Uterus (tissue), 4 donors: ENCODE data around the gene PHC2. TPM values are rescaled to one million over a fixed set of nuclear protein-coding genes. Genes with fewer than 3 reads are reported as not detected.

Experiments used
- DNase-seq, 2 donors: peaks; one replicate each; pipeline ENCODE4 v3.0.0-alpha.2; 2019 to 2020
- H3K27ac ChIP-seq, 2 donors: fragments of 200-600 bp; sonication (generic); 1 replicate in 1 of 2; 2 replicates in 1 of 2; pipeline ENCODE4 v1.5.1; 2016 to 2018
- H3K27me3 ChIP-seq, 2 donors: fragments of 200-600 bp; sonication (generic); one replicate each; pipeline ENCODE4 v1.5.1; 2018 to 2019; ENCODE audit warnings: control low read depth in 1 of 2
- H3K36me3 ChIP-seq, 2 donors: fragments of 200-600 bp; sonication (generic); one replicate each; pipeline ENCODE4 v1.5.1; 2019; ENCODE audit warnings: control low read depth in 1 of 2
- H3K4me1 ChIP-seq, 2 donors: fragments of 200-600 bp; sonication (generic); one replicate each; pipeline ENCODE4 v1.5.1; 2018 to 2019; ENCODE audit warnings: control low read depth in 1 of 2
- H3K4me3 ChIP-seq, 2 donors: fragments of 200-600 bp; sonication (generic); 1 replicate in 1 of 2; 2 replicates in 1 of 2; pipeline ENCODE4 v1.5.1; 2018 to 2019; ENCODE audit warnings: mild to moderate bottlenecking in 1 of 2
- H3K9me3 ChIP-seq, 2 donors: fragments of 200-600 bp; sonication (generic); one replicate each; pipeline ENCODE4 v1.5.1; 2019; ENCODE audit warnings: control low read depth in 1 of 2
- POLR2A ChIP-seq, 2 donors: fragments of 450-650 bp; IDR thresholded peaks; one replicate each; pipeline ENCODE4 v1.6.1; 2016; ENCODE audit warnings: antibody characterized with exemption in 2 of 2, mild to moderate bottlenecking in 1 of 2, moderate library complexity in 1 of 2
- intact Hi-C: fragments of 100-400 bp; cut with DNase I; formaldehyde crosslinking; loops from one replicate; pipeline ENCODE4 v1.15.1; 2023; ENCODE audit warnings: low total_unique reads
- total RNA-seq, 4 donors: library from RNA; depleted of rRNA in 3 of 4; stranded (reverse); fragments of >200 nt in 3 of 4; gene quantifications; one replicate each; pipeline versions ENCODE4 v1.1.0 to v1.2.4, GENCODE V29; 2014 to 2023
- TF ChIP-seq, protein P1 (sequence below), 4 experiments: fragments of 200-600 bp in 2 of 4; fragments of 450-650 bp in 2 of 4; sonication (generic) in 2 of 4; IDR thresholded peaks; one replicate each; pipeline ENCODE4 v1.5.1; 2016 to 2019; ENCODE audit warnings: antibody characterized with exemption in 4 of 4, mild to moderate bottlenecking in 2 of 4, moderate library complexity in 1 of 4
- donor health status: DM: yes; HTN: yes; CAD: no.

The PHC2 gene
- total RNA-seq, 4 donors from 2014 or later: 51.5 to 203 (median 102) TPM

- no peak overlapping the region for H3K27ac ChIP-seq
Observed at GRCh38 chr1:33454646-33455282, 23.9 kb upstream of the PHC2 start.

GRCh38 chr1:33446590-33446989, 15.7 kb upstream of the PHC2 start:
- intact Hi-C loops: no loop called here
- H3K36me3 ChIP-seq: no peaks in the 10 kb centered on the region
- no peaks in the 10 kb centered on the region for H3K9me3 ChIP-seq
- no peak overlapping the region for H3K27ac ChIP-seq
- no peaks in the 10 kb centered on the region for H3K27me3 ChIP-seq
- TF ChIP-seq, protein P1, sequence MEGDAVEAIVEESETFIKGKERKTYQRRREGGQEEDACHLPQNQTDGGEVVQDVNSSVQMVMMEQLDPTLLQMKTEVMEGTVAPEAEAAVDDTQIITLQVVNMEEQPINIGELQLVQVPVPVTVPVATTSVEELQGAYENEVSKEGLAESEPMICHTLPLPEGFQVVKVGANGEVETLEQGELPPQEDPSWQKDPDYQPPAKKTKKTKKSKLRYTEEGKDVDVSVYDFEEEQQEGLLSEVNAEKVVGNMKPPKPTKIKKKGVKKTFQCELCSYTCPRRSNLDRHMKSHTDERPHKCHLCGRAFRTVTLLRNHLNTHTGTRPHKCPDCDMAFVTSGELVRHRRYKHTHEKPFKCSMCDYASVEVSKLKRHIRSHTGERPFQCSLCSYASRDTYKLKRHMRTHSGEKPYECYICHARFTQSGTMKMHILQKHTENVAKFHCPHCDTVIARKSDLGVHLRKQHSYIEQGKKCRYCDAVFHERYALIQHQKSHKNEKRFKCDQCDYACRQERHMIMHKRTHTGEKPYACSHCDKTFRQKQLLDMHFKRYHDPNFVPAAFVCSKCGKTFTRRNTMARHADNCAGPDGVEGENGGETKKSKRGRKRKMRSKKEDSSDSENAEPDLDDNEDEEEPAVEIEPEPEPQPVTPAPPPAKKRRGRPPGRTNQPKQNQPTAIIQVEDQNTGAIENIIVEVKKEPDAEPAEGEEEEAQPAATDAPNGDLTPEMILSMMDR (IDR thresholded peaks at IDR 0.05): no peak
- TF ChIP-seq POLR2A (IDR thresholded peaks at IDR 0.05): no peak
- peaks cover 0 to 6% of the 10 kb centered on the region in 2 donors for H3K4me1 ChIP-seq
- no peak for DNase-seq
- no peak overlapping the region for H3K4me3 ChIP-seq

More at GRCh38 chr1:33454646-33455282, 23.9 kb upstream of the PHC2 start:
- H3K36me3 ChIP-seq: no peaks in the 10 kb centered on the region
- intact Hi-C loops: no loop called here
- no peaks in the 10 kb centered on the region for H3K9me3 ChIP-seq
- TF ChIP-seq POLR2A (IDR thresholded peaks at IDR 0.05): no peak
- TF ChIP-seq, protein P1 (IDR thresholded peaks at IDR 0.05): no peak
- H3K4me1 ChIP-seq: no peaks in the 10 kb centered on the region
- no peak for DNase-seq
- no peak overlapping the region for H3K4me3 ChIP-seq
- no peaks in the 10 kb centered on the region for H3K27me3 ChIP-seq

- no peaks in the 10 kb centered on the region for H3K27me3 ChIP-seq
- DNase-seq: no peak
- H3K4me3 ChIP-seq: no peak overlapping the region
- TF ChIP-seq POLR2A (IDR thresholded peaks at IDR 0.05): no peak
- TF ChIP-seq, protein P1 (IDR thresholded peaks at IDR 0.05): no peak
- H3K4me1 ChIP-seq: peaks cover 0 to 6% of the 10 kb centered on the region in 2 donors
- no peak overlapping the region for H3K27ac ChIP-seq
- no peaks in the 10 kb centered on the region for H3K36me3 ChIP-seq
- no peaks in the 10 kb centered on the region for H3K9me3 ChIP-seq
- intact Hi-C loops: no loop called here
Observed at GRCh38 chr1:33445108-33445507, 14.2 kb upstream of the PHC2 start.

- no peaks in the 10 kb centered on the region for H3K27me3 ChIP-seq
- no peaks in the 10 kb centered on the region for H3K36me3 ChIP-seq
- TF ChIP-seq, protein P1 (IDR thresholded peaks at IDR 0.05): no peak
- no peak overlapping the region for H3K4me3 ChIP-seq
- H3K4me1 ChIP-seq: peaks cover 0 to 6% of the 10 kb centered on the region in 2 donors
- DNase-seq: peak; percentile 47 to 72
- peak overlapping the region; percentile 48 to 65 for H3K27ac ChIP-seq
- intact Hi-C loops: no loop called here
- H3K9me3 ChIP-seq: no peaks in the 10 kb centered on the region
Observed at GRCh38 chr1:33443705-33444180, 12.8 kb upstream of the PHC2 start.

- TF ChIP-seq POLR2A (IDR thresholded peaks at IDR 0.05): no peak
- TF ChIP-seq, protein P1 (IDR thresholded peaks at IDR 0.05): no peak
- Histone ChIP-seq H3K27ac (peak overlapping the region in 1 of 2 donors; percentile 65), H3K4me3 (no peak overlapping the region), H3K36me3 (no peaks in the 10 kb centered on the region), H3K9me3 (no peaks in the 10 kb centered on the region), H3K4me1 (peaks cover 0 to 6% of the 10 kb centered on the region in 2 donors), H3K27me3 (no peaks in the 10 kb centered on the region)
- intact Hi-C loops: no loop called here
- DNase-seq: no peak
Observed at GRCh38 chr1:33443080-33443704, 12.3 kb upstream of the PHC2 start.
